HL-60/S4 (cell line): ENCODE measurements around the gene ZBTB37.
"Not testable (repeated sequence)": the region's sequence is repeated elsewhere in the genome, so short reads cannot be mapped to it uniquely, and the experiment has no call there.

ENCODE experiments used
- in situ Hi-C: fragments of 300-500 bp; cut with MboI; formaldehyde crosslinking; loops from 2 replicates; pipeline ENCODE4 v1.14.3; 2022; ENCODE audit warnings: low sequenced_read_pairs

Gene ZBTB37

GRCh38 chr1:173868266-173869020 is at the start of gene ZBTB37:
ZBTB37 (plus strand) TSS chr1:173868380; CDS start chr1:173870226, 1,846 bp downstream.
- in situ Hi-C loops: no loop called here

GRCh38 chr1:173818459-173818858 is 49.7 kb upstream of the ZBTB37 start:
- in situ Hi-C loops: loop anchor here (25.0 kb wide), 1 partner anchor 381 kb away; no protein-coding TSS in a partner anchor

GRCh38 chr1:173821680-173822079 is 46.5 kb upstream of the ZBTB37 start:
- in situ Hi-C loops: loop anchor here (25.0 kb wide), 1 partner anchor 384 kb away; no protein-coding TSS in a partner anchor

- in situ Hi-C loops: loop anchor here (25.0 kb wide), 1 partner anchor 387 kb away; no protein-coding TSS in a partner anchor
Observed at GRCh38 chr1:173823781-173824314, 44.3 kb upstream of the ZBTB37 start.

GRCh38 chr1:173824315-173825081 is 43.7 kb upstream of the ZBTB37 start, which contains the start of the genes CENPL and DARS2:
CENPL (minus strand) TSS chr1:173824883; CDS start chr1:173811299, 13,584 bp downstream.
DARS2 (plus strand) TSS chr1:173824673; CDS start chr1:173825230, 557 bp downstream.
- in situ Hi-C loops: loop anchor here (25.0 kb wide), 2 partner anchors 387 to 1087 kb away; no protein-coding TSS in a partner anchor

- in situ Hi-C loops: loop anchor here (25.0 kb wide), 1 partner anchor 1090 kb away; no protein-coding TSS in a partner anchor
Observed at GRCh38 chr1:173827611-173828010, 40.6 kb upstream of the ZBTB37 start.

- in situ Hi-C loops: loop anchor here (25.0 kb wide), 1 partner anchor 1095 kb away; no protein-coding TSS in a partner anchor
Observed at GRCh38 chr1:173832748-173833147, 35.4 kb upstream of the ZBTB37 start.

GRCh38 chr1:173852105-173852504 is 16.1 kb upstream of the ZBTB37 start:
- in situ Hi-C loops: no loop called here

GRCh38 chr1:173853074-173853473 is 15.1 kb upstream of the ZBTB37 start:
- in situ Hi-C loops: no loop called here

- in situ Hi-C loops: no loop called here
Observed at GRCh38 chr1:173856014-173856413, 12.2 kb upstream of the ZBTB37 start.

- in situ Hi-C loops: no loop called here
Observed at GRCh38 chr1:173856903-173857302, 11.3 kb upstream of the ZBTB37 start.

GRCh38 chr1:173857363-173857917 is 10.7 kb upstream of the ZBTB37 start:
- in situ Hi-C loops: no loop called here

GRCh38 chr1:173859547-173859946 is 8.6 kb upstream of the ZBTB37 start:
- in situ Hi-C loops: not testable (repeated sequence)

GRCh38 chr1:173860065-173860464 is 8.1 kb upstream of the ZBTB37 start:
- in situ Hi-C loops: no loop called here

- in situ Hi-C loops: no loop called here
Observed at GRCh38 chr1:173861731-173862145, 6.4 kb upstream of the ZBTB37 start.

GRCh38 chr1:173862146-173862768 is 5.9 kb upstream of the ZBTB37 start:
- in situ Hi-C loops: not testable (repeated sequence)

GRCh38 chr1:173862769-173863223 is 5.4 kb upstream of the ZBTB37 start:
- in situ Hi-C loops: no loop called here

- in situ Hi-C loops: no loop called here
Observed at GRCh38 chr1:173863224-173864161, 4.7 kb upstream of the ZBTB37 start.
